ENCODE measurements around the gene BPGM. TPM values are rescaled to one million over a fixed set of nuclear protein-coding genes. Genes with fewer than 3 reads are reported as not detected.

The BPGM gene
- total and polyA plus RNA-seq, 2 donors from 2014 or later, result 21.2 to 53.5 TPM

- H3K9ac ChIP-seq (ENCODE audit: low read length in 3 of 3), result peak overlapping the region in 1 of 3 donors; percentile 13
Observed at GRCh38 chr7:134602881-134603451, 43.7 kb upstream of the BPGM start.

GRCh38 chr7:134605978-134606923, 40.4 kb upstream of the BPGM start:
- DNase-seq (peak in 4 of 5 donors; percentile 51 to 77 (median 62)), FAIRE-seq (peak; percentile 3)
- Histone ChIP-seq H3K27ac (ENCODE audit: low read depth in 2 of 2, low read length in 2 of 2) (no peak overlapping the region), H3K9me3 (ENCODE audit: control insufficient read depth in 2 of 3, insufficient read depth in 1 of 3, low read length in 3 of 3) (no peaks in the 10 kb centered on the region), H3K36me3 (ENCODE audit: control insufficient read depth in 2 of 3, insufficient read depth in 3 of 3, low read length in 3 of 3) (no peaks in the 10 kb centered on the region), H3K4me1 (ENCODE audit: control insufficient read depth in 2 of 3, insufficient read depth in 2 of 3, low read depth in 1 of 3, low read length in 3 of 3) (peaks cover 0 to 2% (median 0%) of the 10 kb centered on the region in 3 donors), H3K4me3 (ENCODE audit: low read length in 3 of 3) (no peak overlapping the region), H3K27me3 (ENCODE audit: control insufficient read depth, insufficient read depth, low read length) (no peaks in the 10 kb centered on the region), H3K9ac (ENCODE audit: low read length in 3 of 3) (no peak overlapping the region)
- intact Hi-C loops (cut with DNase I), result loop anchor here (10.0 kb wide), 1 partner anchor 161 kb away; no protein-coding TSS in a partner anchor
- peak; percentile 86 for TF ChIP-seq CTCF (IDR thresholded peaks at IDR 0.05; ENCODE audit: borderline replicate concordance, extremely low read depth, insufficient read depth)

More at GRCh38 chr7:134602881-134603451, 43.7 kb upstream of the BPGM start:
- Histone ChIP-seq H3K4me3 (ENCODE audit: low read length in 3 of 3) (peak overlapping the region in 2 of 3 donors; percentile 46 to 64), H3K9me3 (ENCODE audit: control insufficient read depth in 2 of 3, insufficient read depth in 1 of 3, low read length in 3 of 3) (no peaks in the 10 kb centered on the region), H3K4me1 (ENCODE audit: control insufficient read depth in 2 of 3, insufficient read depth in 2 of 3, low read depth in 1 of 3, low read length in 3 of 3) (peaks cover 0 to 2% (median 0%) of the 10 kb centered on the region in 3 donors), H3K27ac (ENCODE audit: low read depth in 2 of 2, low read length in 2 of 2) (peak overlapping the region in 1 of 2 donors; percentile 7), H3K27me3 (ENCODE audit: control insufficient read depth, insufficient read depth, low read length) (no peaks in the 10 kb centered on the region), H3K36me3 (ENCODE audit: control insufficient read depth in 2 of 3, insufficient read depth in 3 of 3, low read length in 3 of 3) (no peaks in the 10 kb centered on the region)
- TF ChIP-seq CTCF (IDR thresholded peaks at IDR 0.05; ENCODE audit: borderline replicate concordance, extremely low read depth, insufficient read depth), result no peak
- FAIRE-seq (no peak), DNase-seq (peak in 2 of 5 donors; percentile 22 to 25)
- intact Hi-C loops (cut with DNase I), result loop anchor here (10.0 kb wide), 1 partner anchor 158 kb away; no protein-coding TSS in a partner anchor

GRCh38 chr7:134611611-134612151, 35.0 kb upstream of the BPGM start:
- intact Hi-C loops (cut with DNase I), result no loop called here
- FAIRE-seq (no peak), DNase-seq (no peak)
- no peak for TF ChIP-seq CTCF (IDR thresholded peaks at IDR 0.05; ENCODE audit: borderline replicate concordance, extremely low read depth, insufficient read depth)
- H3K4me3 ChIP-seq (ENCODE audit: low read length in 3 of 3), result no peak overlapping the region
- H3K4me1 ChIP-seq (ENCODE audit: control insufficient read depth in 2 of 3, insufficient read depth in 2 of 3, low read depth in 1 of 3, low read length in 3 of 3), result no peaks in the 10 kb centered on the region
- H3K36me3 ChIP-seq (ENCODE audit: control insufficient read depth in 2 of 3, insufficient read depth in 3 of 3, low read length in 3 of 3), result no peaks in the 10 kb centered on the region
- H3K9me3 ChIP-seq (ENCODE audit: control insufficient read depth in 2 of 3, insufficient read depth in 1 of 3, low read length in 3 of 3), result no peaks in the 10 kb centered on the region
- no peaks in the 10 kb centered on the region for H3K27me3 ChIP-seq (ENCODE audit: control insufficient read depth, insufficient read depth, low read length)
- no peak overlapping the region for H3K9ac ChIP-seq (ENCODE audit: low read length in 3 of 3)
- no peak overlapping the region for H3K27ac ChIP-seq (ENCODE audit: low read depth in 2 of 2, low read length in 2 of 2)
